ENCODE measurements around the gene CELF4.

The CELF4 gene

GRCh38 chr18:37321582-37322491 is 243.8 kb downstream of the CELF4 start:
- no peak overlapping the region for H3K4me3 ChIP-seq (ENCODE audit: low read depth, low read length)
- in situ Hi-C loops (cut with HindIII; ENCODE audit: low pct_ligation_motif_present, low sequenced_read_pairs) = no loop called here
- no peak for TF ChIP-seq CTCF (IDR thresholded peaks at IDR 0.05; ENCODE audit: low read depth, low read length, missing control alignments)
- H3K27me3 ChIP-seq (replicated peaks) = no peaks in the 10 kb centered on the region
- no peak overlapping the region for H3K27ac ChIP-seq
- no peaks in the 10 kb centered on the region for H3K36me3 ChIP-seq (replicated peaks)
- no peak for DNase-seq

- in situ Hi-C loops (cut with HindIII; ENCODE audit: low pct_ligation_motif_present, low sequenced_read_pairs) = no loop called here
- DNase-seq = no peak
- no peak for TF ChIP-seq CTCF (IDR thresholded peaks at IDR 0.05; ENCODE audit: low read depth, low read length, missing control alignments)
Measured at GRCh38 chr18:37320317-37320716, 245.3 kb downstream of the CELF4 start.

GRCh38 chr18:37318360-37319355 is 246.9 kb downstream of the CELF4 start:
- H3K36me3 ChIP-seq (replicated peaks) = no peaks in the 10 kb centered on the region
- H3K27ac ChIP-seq = no peak overlapping the region
- no peaks in the 10 kb centered on the region for H3K27me3 ChIP-seq (replicated peaks)
- in situ Hi-C loops (cut with HindIII; ENCODE audit: low pct_ligation_motif_present, low sequenced_read_pairs) = no loop called here
- no peak for DNase-seq
- TF ChIP-seq CTCF (IDR thresholded peaks at IDR 0.05; ENCODE audit: low read depth, low read length, missing control alignments) = no peak
- no peak overlapping the region for H3K4me3 ChIP-seq (ENCODE audit: low read depth, low read length)

More at GRCh38 chr18:37320317-37320716, 245.3 kb downstream of the CELF4 start:
- Histone ChIP-seq H3K27me3 (replicated peaks) (no peaks in the 10 kb centered on the region), H3K27ac (no peak overlapping the region), H3K4me3 (ENCODE audit: low read depth, low read length) (no peak overlapping the region), H3K36me3 (replicated peaks) (no peaks in the 10 kb centered on the region)

GRCh38 chr18:37317486-37317885 is 248.1 kb downstream of the CELF4 start:
- Histone ChIP-seq H3K27ac (no peak overlapping the region), H3K4me3 (ENCODE audit: low read depth, low read length) (no peak overlapping the region), H3K36me3 (replicated peaks) (no peaks in the 10 kb centered on the region), H3K27me3 (replicated peaks) (no peaks in the 10 kb centered on the region)
- no peak for DNase-seq
- no peak for TF ChIP-seq CTCF (IDR thresholded peaks at IDR 0.05; ENCODE audit: low read depth, low read length, missing control alignments)
- in situ Hi-C loops (cut with HindIII; ENCODE audit: low pct_ligation_motif_present, low sequenced_read_pairs) = no loop called here

GRCh38 chr18:37316468-37316867 is 249.1 kb downstream of the CELF4 start:
- DNase-seq = no peak
- no peaks in the 10 kb centered on the region for H3K36me3 ChIP-seq (replicated peaks)
- no peak overlapping the region for H3K27ac ChIP-seq
- no peaks in the 10 kb centered on the region for H3K27me3 ChIP-seq (replicated peaks)
- TF ChIP-seq CTCF (IDR thresholded peaks at IDR 0.05; ENCODE audit: low read depth, low read length, missing control alignments) = no peak
- in situ Hi-C loops (cut with HindIII; ENCODE audit: low pct_ligation_motif_present, low sequenced_read_pairs) = no loop called here
- H3K4me3 ChIP-seq (ENCODE audit: low read depth, low read length) = no peak overlapping the region
